Smooth muscle cell of the brain vasculature (primary cell): ENCODE results near the gene ACTA1.
"Not testable (repeated sequence)": the region's sequence is repeated elsewhere in the genome, so short reads cannot be mapped to it uniquely, and the experiment has no call there.

Source experiments
- DNase-seq: peaks from one replicate; pipeline ENCODE4 v3.0.0-alpha.2; 2012; ENCODE audit warnings: low read depth, low spot score

Gene ACTA1

GRCh38 chr1:229434005-229434640, at the start of gene ACTA1:
Gene ACTA1, minus strand, starts transcription at chr1:229434094. Its CDS starts 979 bp downstream, at chr1:229433115.
- no peak for DNase-seq

- DNase-seq, result no peak
These were observed 48.6 kb upstream of the ACTA1 start for GRCh38 chr1:229482511-229482910.

- DNase-seq, result no peak
These were observed 46.6 kb upstream of the ACTA1 start for GRCh38 chr1:229480495-229480894.

- DNase-seq, result no peak
These were observed 45.9 kb upstream of the ACTA1 start for GRCh38 chr1:229479660-229480399.

GRCh38 chr1:229478852-229479251, 45.0 kb upstream of the ACTA1 start:
- DNase-seq, result no peak

GRCh38 chr1:229475859-229476258, 42.0 kb upstream of the ACTA1 start:
- DNase-seq, result not testable (repeated sequence)

- DNase-seq, result no peak
These were observed 40.6 kb upstream of the ACTA1 start for GRCh38 chr1:229474509-229474908.

- no peak for DNase-seq
These were observed 37.3 kb upstream of the ACTA1 start for GRCh38 chr1:229471175-229471574.

GRCh38 chr1:229470406-229471043, 36.6 kb upstream of the ACTA1 start:
- DNase-seq, result no peak

- DNase-seq, result no peak
These were observed 33.0 kb upstream of the ACTA1 start for GRCh38 chr1:229466887-229467286.

- no peak for DNase-seq
These were observed 30.8 kb upstream of the ACTA1 start for GRCh38 chr1:229464672-229465071.

GRCh38 chr1:229461032-229461668, 27.3 kb upstream of the ACTA1 start:
- no peak for DNase-seq

GRCh38 chr1:229459815-229460214, 25.9 kb upstream of the ACTA1 start:
- DNase-seq, result no peak

- no peak for DNase-seq
These were observed 23.5 kb upstream of the ACTA1 start for GRCh38 chr1:229457436-229457835.

- DNase-seq, result no peak
These were observed 22.1 kb upstream of the ACTA1 start for GRCh38 chr1:229456016-229456415.

GRCh38 chr1:229454056-229454455, 20.2 kb upstream of the ACTA1 start:
- DNase-seq, result no peak

- DNase-seq, result no peak
These were observed 19.3 kb upstream of the ACTA1 start for GRCh38 chr1:229452956-229453801.

- no peak for DNase-seq
These were observed 15.0 kb upstream of the ACTA1 start for GRCh38 chr1:229448845-229449244.

- DNase-seq, result no peak
These were observed 14.5 kb upstream of the ACTA1 start for GRCh38 chr1:229448354-229448753.

GRCh38 chr1:229447809-229448252, 13.9 kb upstream of the ACTA1 start:
- DNase-seq, result no peak

GRCh38 chr1:229445828-229446227, 11.9 kb upstream of the ACTA1 start:
- DNase-seq, result no peak
